GM21390 (cell line): Measurements from ENCODE around the gene P4HA1.

Experiments used
- ATAC-seq: cut with Tn5 transposase; IDR thresholded peaks from one replicate; pipeline ENCODE4 v1.9.1; 2021; ENCODE audit not compliant: unreplicated experiment

P4HA1 gene

DNA sequence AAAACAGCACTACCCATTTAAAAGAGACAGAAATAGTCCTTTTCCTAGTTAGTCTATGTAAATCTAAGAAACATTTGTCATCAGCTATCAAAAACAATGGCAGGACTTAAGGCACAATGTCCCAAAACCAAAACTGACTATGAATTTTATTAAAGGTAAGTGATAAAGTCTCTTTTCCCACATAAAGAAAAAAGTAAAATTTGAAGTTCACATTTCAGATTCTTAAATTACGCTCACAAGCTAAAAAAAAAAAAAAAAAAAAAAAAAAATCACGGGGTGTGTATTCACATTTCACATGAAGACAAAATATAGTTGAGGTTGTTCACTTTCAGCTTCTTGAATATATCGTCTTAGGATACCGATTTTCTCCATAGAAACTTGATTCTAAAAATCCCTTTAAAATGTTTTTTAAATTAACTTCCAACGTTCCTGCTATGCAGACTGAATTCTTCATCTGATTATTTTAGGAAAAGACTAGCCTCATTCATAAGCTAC, 1.6 kb downstream of the P4HA1 start:
- no peak for ATAC-seq

DNA sequence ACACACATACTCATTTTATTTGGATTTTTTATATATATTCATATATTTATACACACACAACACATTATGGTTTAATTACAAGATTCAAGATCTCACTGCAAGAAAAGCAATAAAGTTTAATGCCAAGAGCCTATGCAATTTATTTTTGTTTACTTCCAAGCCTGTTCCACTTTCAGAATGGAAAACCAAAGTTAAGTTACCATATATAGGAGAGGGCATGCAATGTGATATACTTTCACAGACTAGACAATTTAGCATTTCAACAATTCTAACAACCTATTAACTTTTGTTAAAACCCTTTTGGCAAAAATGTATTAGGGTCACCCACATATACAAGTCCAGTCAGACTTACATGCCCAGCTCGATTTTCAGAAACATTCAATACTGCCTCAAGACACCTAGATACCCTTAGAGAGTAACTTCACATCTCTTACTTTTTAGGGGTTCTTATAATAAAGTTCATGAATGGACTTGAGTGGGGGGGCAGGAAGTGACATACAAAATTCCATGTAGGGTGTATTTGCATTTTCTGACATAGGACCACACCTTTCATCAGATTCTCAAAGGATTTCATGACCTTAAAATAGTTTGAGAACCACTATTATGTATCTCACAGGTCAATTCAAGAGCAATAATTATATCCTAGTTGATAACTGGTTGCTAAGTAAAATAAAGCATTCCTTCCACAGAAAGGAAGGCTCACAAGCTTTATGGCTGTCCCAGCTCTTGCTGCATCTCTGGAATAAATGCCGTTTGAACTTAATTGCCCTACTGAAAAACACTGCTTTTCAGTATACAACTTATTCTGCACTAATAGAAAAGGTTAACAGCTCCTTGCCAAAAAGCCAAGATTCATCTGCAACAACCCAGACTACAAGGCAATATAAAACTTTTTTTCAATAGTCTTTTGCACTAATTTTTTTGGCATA, 2.5 kb downstream of the P4HA1 start:
- ATAC-seq = no peak

DNA sequence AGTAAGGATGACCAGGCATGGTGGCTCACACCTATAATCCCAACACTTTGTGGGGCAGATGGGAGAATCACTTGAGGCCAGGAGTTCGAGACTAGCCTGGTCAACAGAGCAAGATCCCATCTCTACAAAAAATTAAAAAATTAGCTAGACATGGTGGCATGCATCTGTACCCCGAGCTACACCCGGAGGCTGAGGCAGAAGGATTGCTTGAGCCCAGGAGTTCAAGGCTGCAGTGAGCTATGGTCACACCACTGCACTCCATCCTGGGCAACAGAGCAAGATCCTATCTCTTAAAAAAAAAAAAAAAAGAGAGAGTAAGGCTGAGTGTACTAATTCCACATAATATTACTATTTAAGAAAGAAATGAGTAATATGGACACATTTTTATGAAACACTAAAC, 3.8 kb downstream of the P4HA1 start:
- ATAC-seq = no peak

DNA sequence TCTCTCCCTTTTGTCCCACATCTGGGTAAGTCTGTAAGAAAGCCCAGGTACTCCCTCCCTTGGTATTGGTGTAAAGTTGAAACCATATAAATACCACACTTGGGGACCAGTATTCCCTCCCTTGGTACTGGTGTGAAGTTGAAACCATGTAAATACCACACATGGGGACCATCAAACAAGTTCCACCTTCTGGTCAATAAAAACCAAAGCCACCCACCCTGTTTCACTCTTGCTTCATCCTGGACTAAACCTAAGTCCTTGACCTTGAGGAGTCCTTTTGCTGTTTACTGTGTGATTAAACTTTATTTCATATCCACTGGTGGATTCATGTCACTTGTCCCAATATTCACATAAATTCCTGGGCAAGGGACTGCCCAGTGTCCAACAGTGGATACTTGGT, 8.4 kb downstream of the P4HA1 start:
- no peak for ATAC-seq

DNA sequence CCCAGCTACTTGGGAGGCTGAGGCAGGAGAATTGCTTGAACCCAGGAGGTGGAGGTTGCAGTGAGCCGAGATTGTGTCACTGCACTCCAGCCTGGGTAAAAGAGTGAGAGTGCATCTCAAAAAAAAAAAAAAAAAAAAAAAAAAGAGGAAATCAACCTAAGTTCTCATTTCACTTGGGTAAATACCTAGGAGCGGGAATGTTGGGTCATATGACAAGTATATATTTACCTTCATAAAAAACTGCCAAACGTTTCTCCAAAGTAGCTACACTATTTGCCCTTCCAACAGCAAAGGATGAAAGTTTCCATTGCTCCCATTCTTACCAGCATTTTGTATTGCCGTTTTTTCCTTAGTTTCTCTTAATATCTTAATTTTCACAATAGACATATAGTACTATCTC, 9.8 kb downstream of the P4HA1 start:
- no peak for ATAC-seq

DNA sequence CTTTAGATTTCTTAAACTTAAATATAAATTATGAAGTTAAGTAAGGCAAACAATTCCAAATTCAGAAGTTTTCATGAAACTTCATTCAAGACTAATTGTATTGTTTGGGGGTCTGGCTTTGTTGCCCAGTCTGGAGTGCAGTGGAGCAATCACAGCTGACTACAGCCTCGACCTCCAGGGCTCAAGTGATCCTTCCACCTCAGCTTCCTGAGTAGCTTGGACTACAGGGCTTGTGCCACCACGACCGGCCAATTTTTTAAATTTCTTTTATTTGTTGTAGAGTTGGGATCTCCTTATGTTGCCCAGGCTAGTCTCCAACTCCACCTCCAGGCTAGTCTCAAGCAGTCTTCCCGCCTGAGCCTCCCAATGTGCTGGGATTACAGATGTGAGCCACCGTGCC, 12.5 kb downstream of the P4HA1 start:
- no peak for ATAC-seq

DNA sequence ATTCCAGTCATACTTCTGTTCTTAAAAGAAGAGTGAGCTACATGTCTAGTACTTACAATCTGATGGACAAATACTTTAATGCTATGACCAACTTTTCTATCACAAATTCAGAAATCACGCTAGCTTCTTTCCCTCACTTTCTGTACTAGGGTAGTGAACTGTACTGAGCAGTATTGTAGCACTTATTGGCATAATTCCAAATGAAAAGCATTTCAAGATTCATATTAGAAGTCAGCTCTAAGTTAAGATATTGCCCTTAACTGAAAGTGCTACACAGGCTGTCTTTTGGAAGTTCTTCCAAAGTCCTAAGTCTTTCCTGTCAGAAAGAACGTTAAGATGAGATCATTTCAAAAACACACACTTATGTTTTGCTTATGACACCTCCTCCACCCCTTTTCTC, 13.4 kb downstream of the P4HA1 start:
- no peak for ATAC-seq

DNA sequence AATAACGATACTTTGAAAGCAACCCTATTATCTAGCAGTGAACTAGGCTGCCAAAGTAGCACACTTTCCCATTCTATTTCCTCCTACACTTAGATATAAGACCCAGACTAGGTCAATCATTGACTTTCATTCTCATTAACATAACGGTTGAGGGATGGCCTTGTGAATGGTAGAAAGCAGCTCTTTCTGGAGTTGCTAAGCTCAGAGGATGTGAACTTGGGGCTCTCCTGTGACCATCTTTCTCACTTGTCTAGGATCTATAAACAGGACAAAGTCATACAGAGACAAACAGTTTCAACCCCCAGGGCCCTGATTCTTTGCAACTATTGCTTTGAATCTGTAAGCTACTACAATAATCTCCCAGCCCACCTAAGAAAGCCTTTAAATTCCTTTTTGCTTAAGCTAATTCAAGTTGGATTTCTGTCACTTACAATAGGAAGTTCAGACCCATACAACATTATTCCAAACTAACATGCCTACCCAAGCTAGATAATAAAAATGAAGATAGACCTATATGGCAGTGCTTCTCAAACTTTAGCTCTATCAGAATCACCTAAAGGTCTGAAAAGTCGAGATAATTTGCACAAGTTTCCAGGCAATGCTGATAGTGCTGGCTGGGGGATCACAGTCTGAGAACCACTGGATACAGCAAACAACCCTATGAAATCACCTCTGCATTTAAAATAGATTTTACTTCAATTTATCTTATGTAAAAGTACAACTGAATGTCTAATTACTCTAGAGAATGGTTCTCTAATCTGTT, 16.7 kb downstream of the P4HA1 start:
- ATAC-seq = peak; percentile 73

DNA sequence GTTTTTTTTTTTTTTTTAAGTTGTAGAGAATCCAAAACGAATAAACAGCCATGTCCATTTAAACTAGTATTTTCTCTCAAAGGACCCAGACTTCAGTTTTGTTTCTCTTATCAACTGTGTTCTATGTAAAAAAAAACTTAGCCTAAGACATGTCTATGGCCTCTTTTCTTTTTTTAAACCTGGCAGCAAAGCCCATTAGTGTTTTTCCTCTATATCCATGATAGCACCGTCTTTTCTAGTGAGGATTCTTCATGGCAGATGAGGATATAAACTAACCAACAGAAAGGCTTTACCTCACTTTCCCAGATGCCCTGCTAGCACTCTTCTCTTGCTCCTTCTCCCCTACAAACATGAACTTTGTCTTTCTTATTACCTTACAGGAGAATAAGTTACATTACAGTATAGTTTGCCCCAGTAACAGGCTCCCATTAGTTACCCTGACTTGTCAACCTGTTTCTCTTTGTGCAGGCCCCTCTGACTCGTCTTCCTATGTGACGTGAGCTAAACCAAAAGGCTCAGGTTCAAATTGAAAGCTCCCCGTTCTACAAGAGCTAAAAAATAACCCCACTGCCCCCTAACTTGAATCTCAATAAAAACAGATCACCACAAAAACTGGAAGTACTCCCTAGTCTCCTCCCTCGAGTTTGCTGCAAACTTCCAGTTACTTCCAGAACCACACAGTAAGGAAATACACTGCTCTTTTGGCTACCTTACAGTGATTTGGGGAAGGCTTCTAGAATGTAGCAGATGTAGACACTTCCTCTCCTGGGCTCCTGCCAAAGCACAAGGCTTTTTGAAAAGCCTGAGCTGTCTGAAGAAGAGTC, 20.1 kb downstream of the P4HA1 start:
- no peak for ATAC-seq

DNA sequence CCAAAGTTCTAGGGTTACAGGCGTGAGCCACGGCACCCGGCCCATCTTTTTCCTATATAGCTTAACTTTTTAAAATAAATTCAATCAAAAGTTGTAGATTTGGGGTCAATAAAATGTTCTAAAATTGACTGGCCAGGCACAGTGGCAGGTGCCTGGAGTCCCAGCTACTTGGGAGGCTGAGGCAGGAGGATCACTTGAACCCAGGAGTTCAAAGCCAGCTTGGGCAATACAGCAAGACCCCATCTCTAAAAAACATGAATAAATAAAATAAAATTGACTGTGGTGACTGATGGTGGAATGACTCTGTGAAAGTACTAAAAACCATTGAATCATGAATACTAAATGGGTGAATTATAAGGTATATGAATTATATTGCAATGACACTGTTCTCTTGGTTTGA, 20.8 kb downstream of the P4HA1 start:
- no peak for ATAC-seq

DNA sequence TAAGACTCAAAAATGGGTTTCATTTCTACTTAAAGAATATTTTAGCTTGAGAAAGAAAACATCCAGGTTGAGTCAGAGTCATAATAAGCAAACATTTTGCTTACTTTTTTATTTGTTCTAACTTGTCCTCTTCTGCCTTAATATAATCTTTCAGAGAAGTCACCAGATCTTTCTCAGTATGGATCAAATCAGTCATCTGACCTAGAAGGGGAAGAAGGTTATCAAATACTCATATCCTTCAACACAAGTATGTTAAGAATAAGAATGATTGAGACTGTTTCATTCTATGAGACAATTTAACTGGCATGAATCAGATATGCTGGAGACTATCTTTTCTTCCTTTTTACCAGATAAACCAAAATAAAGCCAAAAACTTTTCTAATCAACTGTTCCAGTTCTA, 23.0 kb downstream of the P4HA1 start:
- no peak for ATAC-seq

DNA sequence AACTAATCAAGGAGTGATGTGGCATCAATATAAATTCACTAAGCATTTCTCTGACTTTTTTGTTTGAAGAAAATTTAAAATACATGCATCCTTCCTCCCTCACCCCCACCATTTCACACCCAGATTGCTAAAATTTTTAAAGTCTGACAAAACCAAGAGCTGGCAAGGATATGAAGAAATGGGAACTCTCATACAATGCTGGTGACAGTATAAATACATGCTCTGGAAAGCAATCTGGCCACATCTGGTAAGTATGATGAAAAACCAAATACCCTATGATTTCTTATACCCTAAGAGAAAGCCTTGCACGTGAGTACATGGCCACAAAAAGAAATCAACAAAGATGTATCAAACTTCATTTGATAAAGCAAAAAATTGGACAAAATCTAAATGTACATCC, 31.2 kb downstream of the P4HA1 start:
- no peak for ATAC-seq

DNA sequence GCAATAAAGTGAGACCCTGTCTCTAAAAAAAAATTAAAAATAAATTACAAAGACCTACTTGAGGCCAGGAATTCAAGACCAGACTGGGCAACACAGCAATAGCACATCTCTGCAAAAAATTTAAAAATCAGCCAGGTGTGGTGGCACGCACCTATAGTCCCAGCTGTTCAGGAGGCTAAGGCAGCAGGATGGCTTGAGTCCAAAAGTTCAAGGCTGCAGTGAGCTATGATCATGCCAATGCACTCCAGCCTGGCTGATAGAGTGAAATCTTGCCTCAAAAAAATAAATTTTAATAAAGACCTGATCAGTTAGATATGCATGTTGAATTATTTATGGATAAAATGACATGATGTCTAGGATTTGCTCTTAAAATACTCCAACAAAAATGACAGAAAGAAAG, 34.9 kb downstream of the P4HA1 start:
- ATAC-seq = no peak

DNA sequence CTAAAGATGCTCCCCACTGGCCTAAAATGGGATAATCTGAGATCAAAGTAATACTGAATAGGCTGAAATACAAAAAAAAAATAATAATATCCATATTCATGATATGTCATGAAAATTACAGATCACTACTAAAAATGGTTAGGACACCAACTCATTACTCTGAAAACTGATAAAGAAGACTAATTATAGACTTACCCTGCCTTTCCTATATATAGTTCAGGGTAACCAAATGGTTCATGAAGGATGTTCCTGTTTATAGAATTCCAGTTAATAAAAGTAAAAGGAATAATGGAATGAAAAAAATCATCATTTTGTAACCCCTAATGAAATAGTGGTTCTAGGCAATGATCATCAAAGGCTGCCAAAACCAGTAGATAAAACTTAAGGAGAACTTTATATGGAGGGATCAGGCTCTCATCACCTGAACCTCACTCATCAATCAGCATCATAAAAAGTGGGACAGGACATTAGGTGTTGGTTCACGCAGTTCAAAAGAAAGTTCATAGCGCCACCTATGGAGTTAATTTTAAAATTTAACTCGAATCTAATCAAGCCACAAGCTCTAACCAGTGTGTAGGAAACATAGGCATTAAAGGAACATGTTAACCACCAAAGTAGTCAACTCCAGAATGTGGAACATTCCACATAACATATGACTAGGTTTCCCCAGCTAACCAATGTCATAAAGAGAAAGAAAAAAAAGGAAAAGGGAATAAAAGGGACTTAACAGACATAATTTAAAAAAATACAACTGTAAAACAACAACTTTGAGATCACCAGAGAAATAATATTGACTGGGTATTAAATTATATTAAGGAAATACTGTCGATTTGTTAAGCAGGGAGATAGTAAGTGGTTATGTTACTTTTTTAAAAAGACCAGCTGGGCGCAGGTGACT, 35.7 kb downstream of the P4HA1 start:
- ATAC-seq = no peak

DNA sequence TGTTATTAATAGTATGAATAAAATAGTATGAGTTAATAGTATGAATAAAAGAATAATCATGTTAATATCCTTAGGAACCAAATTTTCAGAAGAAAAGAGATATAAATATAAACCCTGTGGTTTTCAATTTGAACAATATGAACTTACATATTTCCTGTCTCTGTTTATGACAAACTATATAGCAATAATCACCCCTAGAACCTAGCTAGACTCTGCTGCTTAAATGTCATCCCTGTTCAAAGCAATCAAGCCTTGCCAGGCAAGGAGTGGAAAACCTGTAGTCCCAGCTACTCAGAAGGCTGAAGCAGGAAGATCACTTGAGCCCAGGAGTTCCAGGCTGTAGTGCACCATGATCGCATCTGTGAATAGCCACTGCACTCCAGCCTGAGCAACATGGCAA, 36.5 kb downstream of the P4HA1 start:
- no peak for ATAC-seq

DNA sequence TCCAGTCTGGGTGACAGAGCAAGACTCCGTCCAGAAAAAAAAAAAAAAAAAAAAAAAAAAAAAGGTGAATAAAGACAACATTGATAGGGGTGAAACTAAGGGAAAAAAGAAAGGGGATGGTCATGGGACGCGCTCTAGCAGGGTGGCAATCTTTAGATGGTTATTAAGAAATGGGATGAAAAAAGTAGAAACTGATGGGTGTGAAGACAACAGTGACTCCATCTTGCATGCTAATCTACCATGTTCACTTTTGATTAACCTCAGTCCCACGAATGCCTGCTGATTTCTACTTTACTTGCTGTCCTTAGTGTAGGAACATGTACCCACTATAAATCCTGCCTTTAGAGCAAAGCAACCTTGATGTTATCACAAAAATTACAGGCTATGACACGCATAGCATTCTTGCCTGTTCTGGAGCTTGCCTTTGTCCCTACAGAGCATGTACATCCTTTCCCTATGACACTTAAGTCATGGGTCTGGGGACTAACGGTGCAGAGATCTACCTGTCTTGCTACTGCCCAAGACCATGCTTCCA, 38.5 kb downstream of the P4HA1 start:
- ATAC-seq = no peak

DNA sequence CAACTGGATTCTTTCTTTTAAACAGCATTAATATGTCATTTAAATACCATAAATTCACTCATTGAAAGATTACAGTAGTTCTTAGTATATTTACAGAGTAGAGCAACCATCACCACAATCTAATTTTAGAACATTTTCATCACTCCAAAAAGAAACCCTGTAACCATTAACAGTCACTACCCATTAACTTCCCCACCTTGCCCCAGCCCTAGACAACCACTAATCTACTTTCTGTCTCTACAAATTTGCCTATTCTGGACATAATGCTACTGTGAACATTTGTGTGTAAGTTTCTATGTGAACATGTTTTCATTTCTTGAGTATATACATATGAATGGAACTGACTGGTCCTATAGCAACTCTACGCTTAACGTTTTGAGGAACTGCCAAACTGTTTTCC, 42.4 kb downstream of the P4HA1 start:
- peak; percentile 92 for ATAC-seq

DNA sequence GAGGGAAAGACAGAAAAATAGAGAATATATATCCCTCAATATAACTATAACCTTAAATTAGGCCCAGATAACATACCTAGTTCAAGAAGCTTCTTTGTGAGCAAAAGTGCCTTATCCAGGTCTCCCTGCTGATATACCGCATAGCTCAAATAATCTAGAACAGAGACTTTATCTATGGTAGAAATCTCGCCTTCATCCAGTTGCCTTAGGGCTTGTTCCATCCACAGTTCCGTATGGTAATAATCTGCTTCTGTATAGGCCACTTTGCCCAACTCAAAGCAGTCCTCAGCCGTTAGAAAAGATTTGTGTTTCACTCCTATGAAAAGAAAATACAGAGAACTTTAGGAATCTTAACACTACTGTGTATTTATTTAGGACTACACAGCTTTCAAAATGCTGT, 43.4 kb downstream of the P4HA1 start:
- ATAC-seq = no peak

DNA sequence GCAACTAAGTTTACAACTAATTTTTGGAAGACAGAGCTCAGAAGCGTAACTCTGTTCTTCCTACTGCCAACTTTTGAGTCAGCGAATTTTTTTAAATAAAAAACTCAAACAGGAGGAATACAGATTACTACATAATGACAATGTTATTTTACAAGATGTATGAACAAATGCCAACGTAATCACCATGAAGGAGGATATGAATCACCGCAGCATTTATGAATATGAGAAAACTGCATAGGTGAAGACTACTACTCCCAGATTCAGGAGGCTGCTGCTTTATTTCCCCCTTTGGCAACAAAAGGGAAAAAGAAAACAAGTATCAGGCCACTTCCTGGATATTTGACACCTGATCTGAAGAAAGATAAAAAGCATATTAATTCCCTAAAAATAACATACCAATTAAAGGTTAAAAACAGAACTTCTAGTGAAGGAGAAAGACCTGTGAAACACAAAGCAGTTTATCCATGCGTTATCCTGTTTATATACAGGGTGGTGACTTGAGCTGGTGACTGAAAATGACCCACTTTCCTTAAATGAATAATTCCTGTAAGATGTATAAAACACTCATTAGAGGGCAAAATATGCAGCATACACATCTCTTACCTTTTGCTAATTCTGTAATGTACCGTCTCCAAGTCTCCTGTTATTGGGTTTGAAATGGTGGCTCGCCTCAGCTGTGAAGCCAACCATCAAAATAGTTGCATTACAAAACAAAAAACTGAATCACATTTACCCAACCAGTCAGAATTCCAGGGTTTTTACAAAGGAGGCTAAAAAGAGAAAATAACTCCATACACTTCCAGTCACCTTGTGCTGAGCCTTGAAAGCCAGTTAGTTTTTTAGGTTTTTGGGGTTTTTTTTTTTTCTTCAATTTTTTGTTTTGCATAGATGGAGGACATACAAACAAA, 52.0 kb downstream of the P4HA1 start:
- ATAC-seq = no peak
